NCI-H226 (cell line): Measurements from ENCODE around the gene JAK1.

Experiments
- DNase-seq: peaks from one replicate; pipeline ENCODE4 v3.0.0-alpha.2; 2015

The JAK1 gene

DNA sequence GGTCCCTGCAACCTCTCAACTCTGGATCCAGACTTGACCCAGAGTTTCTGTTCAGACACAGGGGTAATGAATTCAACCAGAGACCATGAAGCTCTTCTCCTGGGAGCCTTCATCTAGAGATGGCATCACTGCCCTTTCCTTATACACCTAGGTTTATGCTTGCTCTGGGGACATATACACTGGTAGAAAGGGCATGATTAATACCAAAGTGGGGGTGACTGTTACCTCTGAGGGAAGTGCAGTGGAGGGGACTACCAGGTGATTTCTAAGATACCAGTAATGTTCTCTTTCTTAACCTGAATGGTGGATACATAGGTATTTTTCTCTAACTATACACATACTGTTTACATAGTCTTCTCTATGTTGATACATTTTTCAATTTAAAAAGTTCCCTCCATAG is 48.4 kb downstream of the JAK1 start:
- DNase-seq: no peak

DNA sequence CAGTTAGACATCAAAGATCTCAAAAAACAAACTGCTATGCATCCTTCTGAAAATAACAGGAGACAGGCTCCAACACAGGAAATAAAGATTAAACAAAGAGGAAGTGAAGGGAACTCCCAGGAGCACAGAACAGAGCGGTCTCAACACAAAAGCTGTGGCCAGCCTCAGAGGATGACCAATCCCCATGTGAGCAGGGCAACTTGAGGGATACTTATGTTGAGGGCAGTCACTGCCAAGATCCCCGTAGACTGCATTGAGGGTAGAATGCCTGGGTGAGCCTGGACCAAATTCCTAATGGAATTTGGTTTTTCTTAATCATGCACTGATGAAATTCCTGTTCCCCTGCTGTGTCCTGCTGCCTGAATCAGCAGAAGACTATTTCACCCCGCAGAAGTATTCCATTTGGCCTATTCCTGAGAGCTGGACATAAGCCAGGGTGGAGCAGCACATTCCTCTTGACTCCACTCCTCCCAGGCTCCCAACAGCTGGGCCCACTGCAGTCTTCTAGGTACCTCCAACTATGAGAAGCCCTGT is 49.0 kb downstream of the JAK1 start:
- peak; percentile 99 for DNase-seq

DNA sequence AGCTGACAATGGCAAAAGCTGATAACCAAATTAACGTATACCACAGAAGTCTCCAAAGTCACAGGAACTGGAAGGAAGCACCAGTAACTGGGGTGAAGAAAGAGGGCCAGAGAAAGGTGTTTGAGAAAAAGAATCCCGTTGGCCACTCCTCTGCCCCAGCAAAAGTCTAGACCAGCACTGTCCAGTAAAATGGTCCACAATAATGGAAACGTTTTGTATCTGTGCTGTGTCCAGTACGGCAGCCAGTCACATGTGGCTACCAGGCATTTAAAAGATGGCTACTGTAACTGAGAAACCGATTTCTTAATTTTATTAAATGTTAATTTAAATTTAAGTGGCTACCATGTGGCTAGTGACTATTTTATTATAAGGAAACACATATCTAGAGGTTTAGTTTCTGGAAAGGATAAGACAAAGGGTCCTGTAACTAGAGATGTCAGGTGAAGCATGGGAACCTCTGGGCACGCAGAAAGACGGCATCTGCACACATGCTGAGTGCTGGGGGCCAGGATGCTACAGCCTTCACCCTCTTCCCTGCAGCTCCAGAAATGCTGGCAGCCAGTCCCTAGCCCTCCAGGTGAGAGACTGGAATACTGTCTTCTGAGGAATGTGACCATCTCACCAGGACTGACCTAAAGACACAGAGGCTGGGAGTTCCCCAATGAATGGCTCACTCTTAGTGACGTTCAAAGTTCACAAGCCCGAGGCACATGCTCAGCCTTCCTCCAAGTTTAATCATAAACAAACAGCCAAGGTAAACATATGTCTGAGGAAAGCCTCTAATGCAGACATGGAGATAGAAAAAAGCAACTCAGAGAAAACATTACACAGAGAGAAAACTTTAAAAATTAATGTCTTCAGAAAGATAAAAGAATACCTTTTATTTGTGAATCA is 50.7 kb downstream of the JAK1 start:
- peak; percentile 60 for DNase-seq

DNA sequence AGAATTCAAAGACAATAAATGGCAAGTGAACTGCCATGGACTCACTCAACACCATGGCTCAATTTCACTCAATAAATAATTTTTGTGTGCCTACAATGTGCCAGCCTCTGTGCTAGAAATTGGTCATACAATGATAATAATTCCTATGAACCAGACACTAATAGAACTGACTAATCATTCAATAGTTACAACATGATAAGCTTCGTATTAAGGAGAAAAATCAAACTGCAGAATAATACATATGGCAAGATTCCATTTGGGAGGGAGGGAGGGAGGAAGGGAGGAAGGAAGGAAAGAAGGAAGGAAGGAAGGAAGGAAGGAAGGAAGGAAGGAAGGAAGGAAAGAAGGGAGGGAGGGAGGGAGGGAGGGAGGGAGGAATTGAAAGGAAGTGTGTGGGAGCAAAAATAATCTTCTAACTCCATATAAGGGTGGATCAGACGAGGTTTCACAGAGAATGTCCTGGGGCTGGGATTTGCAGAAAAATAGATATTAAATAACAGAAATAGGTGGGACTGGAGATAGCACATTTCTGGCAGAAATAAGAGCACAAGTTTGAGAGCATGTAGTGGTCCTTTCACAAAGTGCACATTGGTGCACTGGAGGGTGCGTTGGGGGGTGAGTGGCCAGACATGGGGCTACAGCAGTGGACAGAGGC is 52.9 kb downstream of the JAK1 start:
- no peak for DNase-seq

- DNase-seq: no peak
Measured at GRCh38 chr1:64912191-64912590, 54.2 kb downstream of the JAK1 start.

GRCh38 chr1:64911326-64911725 is 55.0 kb downstream of the JAK1 start:
- DNase-seq: no peak

GRCh38 chr1:64909031-64909430 is 57.3 kb downstream of the JAK1 start:
- no peak for DNase-seq

GRCh38 chr1:64908575-64908974 is 57.8 kb downstream of the JAK1 start:
- DNase-seq: no peak

- no peak for DNase-seq
Measured at GRCh38 chr1:64906447-64906846, 59.9 kb downstream of the JAK1 start.

GRCh38 chr1:64903593-64903992 is 62.8 kb downstream of the JAK1 start:
- no peak for DNase-seq

DNA sequence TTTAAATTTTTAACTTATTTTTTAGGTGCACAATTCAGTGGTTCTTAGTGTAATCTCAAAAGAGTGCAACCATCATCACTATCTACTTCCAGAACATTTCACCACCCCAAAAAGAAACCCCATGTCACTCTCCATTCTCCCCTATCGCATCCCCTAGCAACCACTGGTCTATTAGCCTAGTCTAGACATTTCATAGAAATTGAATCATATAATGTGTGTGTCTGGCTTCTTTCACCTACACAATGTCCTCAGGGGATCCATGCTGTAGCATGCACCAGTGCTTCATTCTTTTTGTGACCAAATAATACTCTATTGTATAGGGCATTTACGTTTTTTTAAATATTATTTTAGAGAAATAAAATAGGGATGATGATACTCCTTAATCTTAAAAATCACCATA is 64.7 kb downstream of the JAK1 start:
- no peak for DNase-seq

DNA sequence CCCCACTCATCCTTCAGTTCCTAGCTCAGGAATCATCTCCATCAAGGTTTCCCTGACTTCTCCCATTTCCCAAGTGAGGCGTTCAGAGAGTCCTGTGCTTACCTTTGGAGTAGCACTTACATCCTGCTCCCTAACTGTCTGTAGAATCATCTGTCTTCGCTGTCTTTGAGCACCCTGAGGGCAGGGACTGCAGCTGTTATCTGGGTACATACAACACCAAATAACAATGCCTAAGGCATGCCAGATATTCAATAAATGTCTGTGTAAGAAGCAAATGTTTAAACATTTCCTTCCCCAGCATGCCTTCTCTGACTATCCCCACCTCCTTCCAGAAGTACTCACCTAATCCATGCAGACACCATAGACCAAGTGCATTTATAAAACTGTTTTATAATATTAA is 65.4 kb downstream of the JAK1 start:
- peak; percentile 24 for DNase-seq

- DNase-seq: peak; percentile 80
Measured at GRCh38 chr1:64898107-64898861, 68.1 kb downstream of the JAK1 start.

- no peak for DNase-seq
Measured at GRCh38 chr1:64896551-64896950, 69.8 kb downstream of the JAK1 start.

GRCh38 chr1:64895500-64895899 is 70.8 kb downstream of the JAK1 start:
- DNase-seq: no peak

GRCh38 chr1:64894438-64895196 is 71.7 kb downstream of the JAK1 start:
- no peak for DNase-seq

- no peak for DNase-seq
Measured at GRCh38 chr1:64893921-64894320, 72.4 kb downstream of the JAK1 start.

GRCh38 chr1:64892576-64893573 is 73.5 kb downstream of the JAK1 start:
- no peak for DNase-seq

DNA sequence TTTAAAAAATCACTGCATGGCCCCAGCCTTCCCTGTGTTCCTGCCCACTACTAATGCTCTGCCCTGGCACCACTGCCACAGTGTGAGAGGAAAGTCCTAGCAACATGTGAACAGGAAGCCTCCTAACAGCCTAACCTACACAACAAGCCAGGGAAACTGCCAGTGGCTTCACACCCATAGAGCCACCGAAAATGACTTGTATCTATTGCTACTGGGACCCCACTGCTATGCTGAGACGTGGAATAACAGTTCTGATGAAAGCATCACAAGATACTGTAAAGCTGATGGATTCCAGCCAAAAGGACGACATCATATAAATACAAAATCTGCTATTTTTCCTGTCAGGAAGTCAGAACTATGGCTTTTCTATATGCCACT is 74.9 kb downstream of the JAK1 start:
- DNase-seq: no peak

DNA sequence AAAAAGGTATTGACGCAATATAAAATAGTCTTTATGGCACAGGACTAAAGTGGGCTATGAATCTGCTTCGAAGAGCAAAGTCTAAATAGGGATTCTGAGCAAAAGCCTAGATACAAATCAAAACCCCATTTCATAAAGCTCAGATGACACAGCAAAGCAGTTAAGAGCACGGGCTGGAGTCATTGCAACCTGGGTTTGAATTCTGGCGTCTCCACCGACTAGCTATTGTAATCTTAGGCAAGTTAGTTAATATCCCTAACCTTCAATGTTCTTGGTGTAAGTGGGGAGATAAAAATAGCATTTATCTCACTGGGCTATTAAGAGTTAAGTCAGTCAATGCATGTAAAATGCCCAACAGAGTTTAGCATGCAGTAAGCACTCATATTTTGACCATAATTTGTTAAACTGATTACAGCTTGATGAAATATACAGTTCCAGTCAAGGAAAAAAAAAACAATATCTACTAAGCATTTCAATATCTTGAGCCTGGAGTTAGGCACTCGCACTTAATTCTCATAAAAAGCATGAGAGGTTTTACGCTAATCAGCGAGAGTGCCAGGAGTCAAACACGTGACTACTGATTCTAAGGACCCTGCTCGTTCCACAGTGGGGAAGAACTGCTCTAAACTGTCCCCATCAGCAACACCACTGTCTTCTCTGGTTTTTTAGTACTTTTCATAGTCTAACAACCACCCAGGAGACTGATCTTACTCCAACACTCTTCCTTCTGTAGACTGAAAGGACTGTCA is 75.5 kb downstream of the JAK1 start:
- no peak for DNase-seq
